ENCODE results near the gene TACSTD2.
"Not testable (repeated sequence)": the region's sequence is repeated elsewhere in the genome, so short reads cannot be mapped to it uniquely, and the experiment has no call there.

TACSTD2 gene

GRCh38 chr1:58543260-58543659 is 33.8 kb downstream of the TACSTD2 start:
- no peak for TF ChIP-seq CTCF (IDR thresholded peaks at IDR 0.05; ENCODE audit: control insufficient read depth, insufficient read depth, low read depth, low read length, missing control alignments)
- DNase-seq (ENCODE audit: low read depth): no peak
- H3K4me3 ChIP-seq (ENCODE audit: control insufficient read depth, low read depth, low read length): no peak overlapping the region

- no peak overlapping the region for H3K4me3 ChIP-seq (ENCODE audit: control insufficient read depth, low read depth, low read length)
- no peak for TF ChIP-seq CTCF (IDR thresholded peaks at IDR 0.05; ENCODE audit: control insufficient read depth, insufficient read depth, low read depth, low read length, missing control alignments)
- no peak for DNase-seq (ENCODE audit: low read depth)
Observed at GRCh38 chr1:58539553-58539952, 37.5 kb downstream of the TACSTD2 start.

- no peak for TF ChIP-seq CTCF (IDR thresholded peaks at IDR 0.05; ENCODE audit: control insufficient read depth, insufficient read depth, low read depth, low read length, missing control alignments)
- H3K4me3 ChIP-seq (ENCODE audit: control insufficient read depth, low read depth, low read length): no peak overlapping the region
- DNase-seq (ENCODE audit: low read depth): no peak
Observed at GRCh38 chr1:58538821-58539220, 38.2 kb downstream of the TACSTD2 start.

- not testable (repeated sequence) for DNase-seq (ENCODE audit: low read depth); H3K4me3 ChIP-seq (ENCODE audit: control insufficient read depth, low read depth, low read length)
Observed at GRCh38 chr1:58531842-58532241, 45.2 kb downstream of the TACSTD2 start.

GRCh38 chr1:58529284-58529683 is 47.8 kb downstream of the TACSTD2 start:
- TF ChIP-seq CTCF (IDR thresholded peaks at IDR 0.05; ENCODE audit: control insufficient read depth, insufficient read depth, low read depth, low read length, missing control alignments): no peak
- H3K4me3 ChIP-seq (ENCODE audit: control insufficient read depth, low read depth, low read length): no peak overlapping the region
- DNase-seq (ENCODE audit: low read depth): no peak

- H3K4me3 ChIP-seq (ENCODE audit: control insufficient read depth, low read depth, low read length): no peak overlapping the region
- peak; percentile 54 for DNase-seq (ENCODE audit: low read depth)
Observed at GRCh38 chr1:58528518-58528917, 48.5 kb downstream of the TACSTD2 start.

More at GRCh38 chr1:58528518-58528917, 48.5 kb downstream of the TACSTD2 start:
- TF ChIP-seq CTCF (IDR thresholded peaks at IDR 0.05; ENCODE audit: control insufficient read depth, insufficient read depth, low read depth, low read length, missing control alignments): no peak

All from AG09309 (cell line).